GM18498 (cell line): ENCODE measurements around the gene PSMD7.
"Not testable (repeated sequence)": the region's sequence is repeated elsewhere in the genome, so short reads cannot be mapped to it uniquely, and the experiment has no call there.

ENCODE experiments used
- ATAC-seq: cut with Tn5 transposase; IDR thresholded peaks from one replicate; pipeline ENCODE4 v1.9.1; 2021; ENCODE audit warnings: mild to moderate bottlenecking, moderate library complexity; ENCODE audit not compliant: unreplicated experiment

The PSMD7 gene

GRCh38 chr16:74296104-74296431, 546 bp upstream of the PSMD7 start:
- peak; percentile 19 for ATAC-seq

- ATAC-seq: peak; percentile 38
Observed at GRCh38 chr16:74297145-74297665, 591 bp downstream of the PSMD7 start.

DNA sequence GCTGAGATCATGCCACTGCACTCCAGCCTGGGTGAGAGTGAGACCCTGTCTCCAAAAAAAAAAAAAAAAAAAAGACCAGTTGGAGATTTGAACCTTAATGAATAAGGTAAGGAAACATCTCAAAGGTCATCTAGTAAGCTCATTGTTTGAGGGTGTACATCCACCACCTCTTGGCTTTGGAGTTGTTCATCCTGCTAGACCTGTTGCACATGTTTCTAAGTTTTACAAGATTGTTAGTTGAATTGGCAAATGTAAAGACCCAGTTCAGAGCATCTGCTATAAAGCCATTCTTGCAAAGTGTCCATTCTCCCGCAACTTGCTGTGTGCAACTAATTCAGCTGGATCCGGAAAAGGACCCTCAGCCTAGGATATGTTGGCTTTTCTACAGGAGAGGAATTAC, 1.5 kb downstream of the PSMD7 start:
- ATAC-seq: no peak

GRCh38 chr16:74302341-74302740, 5.7 kb downstream of the PSMD7 start:
- ATAC-seq: no peak

- no peak for ATAC-seq
Observed at GRCh38 chr16:74304164-74304834, 7.7 kb downstream of the PSMD7 start.

GRCh38 chr16:74304835-74305176, 8.2 kb downstream of the PSMD7 start:
- ATAC-seq: no peak

DNA sequence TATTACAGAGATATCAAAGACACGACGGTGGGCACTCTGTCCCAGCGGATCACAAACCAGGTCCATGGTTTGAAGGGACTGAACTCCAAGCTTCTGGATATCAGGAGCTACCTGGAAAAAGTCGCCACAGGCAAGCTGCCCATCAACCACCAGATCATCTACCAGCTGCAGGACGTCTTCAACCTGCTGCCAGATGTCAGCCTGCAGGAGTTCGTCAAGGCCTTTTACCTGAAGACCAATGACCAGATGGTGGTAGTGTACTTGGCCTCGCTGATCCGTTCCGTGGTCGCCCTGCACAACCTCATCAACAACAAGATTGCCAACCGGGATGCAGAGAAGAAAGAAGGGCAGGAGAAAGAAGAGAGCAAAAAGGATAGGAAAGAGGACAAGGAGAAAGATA, 8.7 kb downstream of the PSMD7 start:
- ATAC-seq: no peak

GRCh38 chr16:74305978-74306784, 9.6 kb downstream of the PSMD7 start:
- ATAC-seq: no peak

DNA sequence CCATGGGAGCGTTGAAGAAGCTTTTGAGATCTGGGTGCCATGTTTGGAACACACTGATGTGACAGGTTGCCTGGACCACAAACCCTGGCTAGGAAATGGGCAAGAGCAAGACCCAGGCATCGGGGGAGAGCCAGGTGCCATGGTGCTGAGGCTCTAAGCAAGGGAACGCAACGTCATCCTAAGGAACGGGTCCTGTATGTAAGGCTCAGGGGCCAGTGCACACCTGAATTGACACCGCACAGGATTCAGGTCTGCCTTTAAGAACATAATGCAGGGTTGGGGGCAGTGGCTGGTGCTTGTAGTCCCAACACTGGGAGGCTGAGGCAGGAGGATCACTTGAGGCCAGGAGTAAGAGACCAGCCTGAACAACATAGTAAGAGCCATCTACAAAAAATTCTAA, 10.8 kb downstream of the PSMD7 start:
- ATAC-seq: no peak

GRCh38 chr16:74309789-74310781, 13.5 kb downstream of the PSMD7 start:
- no peak for ATAC-seq

GRCh38 chr16:74315059-74315458, 18.4 kb downstream of the PSMD7 start:
- no peak for ATAC-seq

DNA sequence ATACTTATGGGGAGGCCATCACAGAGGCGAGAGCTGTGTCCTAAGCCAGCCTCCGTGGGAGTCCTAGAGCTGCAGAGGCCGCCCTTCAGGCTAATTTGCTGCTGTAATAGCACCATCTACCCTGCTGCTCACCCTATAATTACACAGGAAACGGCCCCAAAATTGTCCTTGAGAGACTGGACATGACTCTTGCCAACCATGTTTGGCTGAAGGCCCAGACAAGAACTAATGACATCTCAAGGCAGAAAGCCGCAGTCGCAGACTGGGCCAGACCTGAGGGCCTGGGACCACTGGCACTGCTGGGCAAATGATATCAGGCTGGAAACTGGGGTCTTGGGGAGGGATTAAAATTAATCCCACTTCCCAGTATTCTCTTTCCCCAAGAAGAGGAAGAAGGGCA, 24.1 kb downstream of the PSMD7 start:
- ATAC-seq: no peak

DNA sequence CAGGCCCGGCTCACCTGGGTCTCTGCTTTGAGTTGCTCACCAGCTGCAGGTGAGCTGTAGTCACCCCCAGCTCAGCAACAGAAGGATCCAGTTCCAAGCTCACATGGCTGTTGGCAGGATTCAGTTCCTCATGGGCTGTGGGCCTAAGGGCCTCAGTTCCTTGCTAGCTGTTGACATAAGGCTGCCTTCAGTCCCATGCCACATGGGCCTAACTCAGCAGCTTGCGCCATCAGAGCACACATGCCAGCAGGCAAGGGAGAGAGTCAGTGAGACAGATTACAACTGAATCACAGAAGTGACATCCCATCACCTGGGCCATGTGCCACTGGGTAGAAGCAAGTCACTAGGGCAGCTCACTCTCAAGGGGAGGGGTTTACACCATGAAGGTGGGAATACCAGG, 24.7 kb downstream of the PSMD7 start:
- no peak for ATAC-seq

- no peak for ATAC-seq
Observed at GRCh38 chr16:74322301-74322710, 25.7 kb downstream of the PSMD7 start.

- not testable (repeated sequence) for ATAC-seq
Observed at GRCh38 chr16:74324777-74325176, 28.2 kb downstream of the PSMD7 start.

GRCh38 chr16:74325641-74326040, 29.0 kb downstream of the PSMD7 start:
- no peak for ATAC-seq

- ATAC-seq: not testable (repeated sequence)
Observed at GRCh38 chr16:74328346-74328745, 31.7 kb downstream of the PSMD7 start.

GRCh38 chr16:74332469-74332868, 35.9 kb downstream of the PSMD7 start:
- ATAC-seq: not testable (repeated sequence)

GRCh38 chr16:74337506-74337905, 40.9 kb downstream of the PSMD7 start:
- not testable (repeated sequence) for ATAC-seq

- not testable (repeated sequence) for ATAC-seq
Observed at GRCh38 chr16:74339226-74339625, 42.6 kb downstream of the PSMD7 start.

- not testable (repeated sequence) for ATAC-seq
Observed at GRCh38 chr16:74353038-74353437, 56.4 kb downstream of the PSMD7 start.
